SIG-M5 treated with dmso at 0.1 percent for 504 hours (cell line): Measurements from ENCODE around the gene USP35.
"Not testable (repeated sequence)": the region's sequence is repeated elsewhere in the genome, so short reads cannot be mapped to it uniquely, and the experiment has no call there.

Experiments
- DNase-seq: peaks from one replicate; lab custom pipeline; 2025; ENCODE audit not compliant: unreplicated experiment; lab: John Stamatoyannopoulos, UW

Gene USP35

GRCh38 chr11:78231962-78232501 lies 43.3 kb downstream of the USP35 start:
- no peak for DNase-seq

GRCh38 chr11:78233046-78233445 lies 44.3 kb downstream of the USP35 start:
- not testable (repeated sequence) for DNase-seq

- DNase-seq: no peak
Measured at GRCh38 chr11:78234006-78234405, 45.3 kb downstream of the USP35 start.

GRCh38 chr11:78237293-78238046 lies 48.8 kb downstream of the USP35 start:
- no peak for DNase-seq

- DNase-seq: no peak
Measured at GRCh38 chr11:78239781-78240180, 51.1 kb downstream of the USP35 start.

GRCh38 chr11:78241475-78241874 lies 52.8 kb downstream of the USP35 start:
- no peak for DNase-seq

- no peak for DNase-seq
Measured at GRCh38 chr11:78244080-78244479, 55.4 kb downstream of the USP35 start.

GRCh38 chr11:78244546-78245255 lies 56.0 kb downstream of the USP35 start:
- DNase-seq: no peak

GRCh38 chr11:78248191-78248590 lies 59.5 kb downstream of the USP35 start:
- DNase-seq: no peak

GRCh38 chr11:78248903-78249302 lies 60.2 kb downstream of the USP35 start:
- no peak for DNase-seq

- no peak for DNase-seq
Measured at GRCh38 chr11:78250099-78250498, 61.4 kb downstream of the USP35 start.

GRCh38 chr11:78251083-78251775 lies 62.5 kb downstream of the USP35 start:
- no peak for DNase-seq

GRCh38 chr11:78253797-78254196 lies 65.1 kb downstream of the USP35 start:
- no peak for DNase-seq

- no peak for DNase-seq
Measured at GRCh38 chr11:78254268-78254667, 65.5 kb downstream of the USP35 start.

GRCh38 chr11:78255919-78256318 lies 67.2 kb downstream of the USP35 start:
- no peak for DNase-seq

GRCh38 chr11:78256962-78257361 lies 68.2 kb downstream of the USP35 start:
- DNase-seq: no peak

- DNase-seq: no peak
Measured at GRCh38 chr11:78257654-78258053, 68.9 kb downstream of the USP35 start.

- no peak for DNase-seq
Measured at GRCh38 chr11:78259777-78260487, 71.2 kb downstream of the USP35 start.

GRCh38 chr11:78261367-78261766 lies 72.6 kb downstream of the USP35 start:
- DNase-seq: no peak

- no peak for DNase-seq
Measured at GRCh38 chr11:78261828-78262227, 73.1 kb downstream of the USP35 start.

GRCh38 chr11:78262238-78262637 lies 73.5 kb downstream of the USP35 start:
- DNase-seq: no peak
